ENCODE measurements around the gene PDZD2.

PDZD2 gene

GRCh38 chr5:31783731-31784130 lies 144.8 kb downstream of the PDZD2 start:
- DNase-seq (ENCODE audit: low read depth): no peak
- no peak overlapping the region for H3K4me3 ChIP-seq (ENCODE audit: control insufficient read depth, low read depth, low read length)
- TF ChIP-seq CTCF (IDR thresholded peaks at IDR 0.05; ENCODE audit: control insufficient read depth, insufficient read depth, low read depth, low read length, missing control alignments): no peak

- DNase-seq (ENCODE audit: low read depth): no peak
- no peak for TF ChIP-seq CTCF (IDR thresholded peaks at IDR 0.05; ENCODE audit: control insufficient read depth, insufficient read depth, low read depth, low read length, missing control alignments)
- H3K4me3 ChIP-seq (ENCODE audit: control insufficient read depth, low read depth, low read length): no peak overlapping the region
These were observed 147.2 kb downstream of the PDZD2 start for GRCh38 chr5:31786090-31786631.

- H3K4me3 ChIP-seq (ENCODE audit: control insufficient read depth, low read depth, low read length): no peak overlapping the region
- DNase-seq (ENCODE audit: low read depth): no peak
- no peak for TF ChIP-seq CTCF (IDR thresholded peaks at IDR 0.05; ENCODE audit: control insufficient read depth, insufficient read depth, low read depth, low read length, missing control alignments)
These were observed 155.1 kb downstream of the PDZD2 start for GRCh38 chr5:31794009-31794408.

DNA sequence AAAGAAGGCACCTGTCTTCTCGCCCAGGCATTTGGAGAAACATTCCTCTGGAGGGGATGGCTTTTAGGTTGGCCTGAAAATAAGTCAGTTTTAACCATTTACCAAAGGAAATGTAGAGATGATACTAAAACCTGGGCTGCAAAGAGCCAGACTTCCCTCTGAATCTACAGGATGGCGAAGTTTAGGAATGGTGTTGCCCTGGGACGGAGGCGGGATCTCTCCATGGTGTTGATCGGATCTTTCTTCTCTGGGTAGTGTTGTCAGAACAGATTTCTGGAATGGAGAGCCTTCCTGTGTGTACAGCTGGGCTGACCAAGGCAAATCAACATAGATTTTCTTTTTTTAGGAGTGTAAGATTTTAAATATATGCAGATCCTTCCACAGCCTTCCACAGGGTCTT lies 159.2 kb downstream of the PDZD2 start:
- no peak overlapping the region for H3K4me3 ChIP-seq (ENCODE audit: control insufficient read depth, low read depth, low read length)
- DNase-seq (ENCODE audit: low read depth): no peak
- TF ChIP-seq CTCF (IDR thresholded peaks at IDR 0.05; ENCODE audit: control insufficient read depth, insufficient read depth, low read depth, low read length, missing control alignments): no peak

- no peak for DNase-seq (ENCODE audit: low read depth)
- no peak for TF ChIP-seq CTCF (IDR thresholded peaks at IDR 0.05; ENCODE audit: control insufficient read depth, insufficient read depth, low read depth, low read length, missing control alignments)
- no peak overlapping the region for H3K4me3 ChIP-seq (ENCODE audit: control insufficient read depth, low read depth, low read length)
These were observed 161.4 kb downstream of the PDZD2 start for GRCh38 chr5:31800351-31800750.

DNA sequence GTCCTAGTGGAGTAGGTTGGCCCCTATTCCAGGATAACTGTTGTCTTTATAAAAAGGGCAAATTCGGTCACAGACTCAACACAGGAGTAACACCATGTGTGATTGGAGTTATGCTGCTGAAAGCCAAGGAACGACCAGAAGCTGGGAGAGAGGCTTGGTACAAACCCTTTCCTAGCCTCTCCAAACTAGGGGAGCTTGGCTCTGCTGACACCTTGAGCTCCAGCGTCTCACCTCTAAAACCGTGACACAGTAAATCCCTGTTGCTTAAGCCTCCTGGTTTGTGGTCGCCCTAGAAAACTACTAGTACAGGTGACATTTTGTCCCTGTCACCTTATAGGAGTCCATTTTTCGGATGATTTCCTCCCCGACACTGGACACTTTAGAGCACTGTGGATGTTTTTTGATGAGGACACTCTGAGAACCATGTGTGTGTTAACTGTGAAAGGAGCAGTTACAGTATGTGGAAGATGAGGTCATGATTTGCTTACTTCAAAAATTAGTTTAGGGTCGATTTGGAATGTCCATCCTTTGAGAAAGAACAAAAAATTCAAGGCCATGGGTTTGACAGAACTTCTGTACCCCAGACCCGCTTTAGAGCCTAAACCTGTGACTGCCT lies 167.0 kb downstream of the PDZD2 start:
- no peak for TF ChIP-seq CTCF (IDR thresholded peaks at IDR 0.05; ENCODE audit: control insufficient read depth, insufficient read depth, low read depth, low read length, missing control alignments)
- no peak overlapping the region for H3K4me3 ChIP-seq (ENCODE audit: control insufficient read depth, low read depth, low read length)
- no peak for DNase-seq (ENCODE audit: low read depth)
